HG03558 (cell line): Measurements from ENCODE around the gene IQCE.

Experiments used
- ATAC-seq: cut with Tn5 transposase; IDR thresholded peaks from one replicate; pipeline ENCODE4 v1.9.1; 2021; ENCODE audit warnings: moderate number of reproducible peaks; ENCODE audit not compliant: unreplicated experiment; ENCODE audit errors: extremely low read depth

IQCE gene

GRCh38 chr7:2611922-2612321, 53.1 kb downstream of the IQCE start:
- no peak for ATAC-seq

GRCh38 chr7:2612445-2613097, 53.8 kb downstream of the IQCE start:
- no peak for ATAC-seq

- no peak for ATAC-seq
Measured at GRCh38 chr7:2613098-2613930, 54.5 kb downstream of the IQCE start.

GRCh38 chr7:2613931-2614600, 55.3 kb downstream of the IQCE start:
- ATAC-seq = no peak

GRCh38 chr7:2614631-2615330, 56.0 kb downstream of the IQCE start:
- ATAC-seq = no peak

GRCh38 chr7:2616387-2617324, 57.9 kb downstream of the IQCE start:
- ATAC-seq = no peak

GRCh38 chr7:2617325-2617905, 58.6 kb downstream of the IQCE start:
- no peak for ATAC-seq

GRCh38 chr7:2619116-2619515, 60.3 kb downstream of the IQCE start:
- no peak for ATAC-seq

GRCh38 chr7:2621061-2621828, 62.5 kb downstream of the IQCE start:
- no peak for ATAC-seq

GRCh38 chr7:2621948-2622640, 63.3 kb downstream of the IQCE start:
- no peak for ATAC-seq

- ATAC-seq = no peak
Measured at GRCh38 chr7:2622869-2623697, 64.3 kb downstream of the IQCE start.

GRCh38 chr7:2623698-2624014, 64.9 kb downstream of the IQCE start:
- no peak for ATAC-seq

- ATAC-seq = no peak
Measured at GRCh38 chr7:2624293-2624886, 65.6 kb downstream of the IQCE start.

- ATAC-seq = no peak
Measured at GRCh38 chr7:2626498-2627117, 67.8 kb downstream of the IQCE start.

GRCh38 chr7:2627258-2628129, 68.7 kb downstream of the IQCE start:
- no peak for ATAC-seq

GRCh38 chr7:2628130-2628482, 69.3 kb downstream of the IQCE start:
- ATAC-seq = no peak
